HEK293 (cell line): ENCODE data around the gene MGLL.
A peak's percentile ranks its signal among the peaks of the same experiment; 100 is the strongest.

Experiments used
- CTCF ChIA-PET: fragments of 350-600 bp; formaldehyde crosslinking; extraction: SDS; loops from one replicate; lab custom pipeline; 2021; ENCODE audit warnings: antibody characterized with exemption; lab: Yijun Ruan, JAX
- POLR2A ChIA-PET: fragments of 300-600 bp; formaldehyde crosslinking; extraction: SDS; loops from one replicate; lab custom pipeline; 2020; ENCODE audit warnings: antibody characterized with exemption, inconsistent platforms; lab: Yijun Ruan, JAX
- H3K27ac ChIP-seq: fragments of 200-500 bp; sonication (Bioruptor generic); 2 replicates; pipeline ENCODE4 v1.5.1; 2014; ENCODE audit warnings: low read depth, low read length, control low read depth, inconsistent platforms; ENCODE audit errors: extremely low read depth
- H3K36me3 ChIP-seq, 2 experiments: fragments of 200-500 bp in 1 of 2; sonication (Bioruptor generic) in 1 of 2; 1 replicate in 1 of 2; 2 replicates in 1 of 2; pipeline ENCODE4 v1.5.1; 2014 to 2017; ENCODE audit warnings: inconsistent platforms in 2 of 2, low read length in 2 of 2; ENCODE audit not compliant: control insufficient read depth in 2 of 2, insufficient read depth in 1 of 2
- H3K4me1 ChIP-seq: fragments of 200-500 bp; sonication (Bioruptor generic); 2 replicates; pipeline ENCODE4 v1.5.1; 2014; ENCODE audit warnings: mild to moderate bottlenecking, low read length, inconsistent platforms; ENCODE audit not compliant: control insufficient read depth, insufficient read depth
- H3K4me3 ChIP-seq: 2 replicates; pipeline ENCODE4 v1.5.1; 2011; ENCODE audit warnings: low read depth, mild to moderate bottlenecking, control low read depth, low read length, moderate library complexity
- H3K9me3 ChIP-seq: fragments of 200-500 bp; sonication (Bioruptor generic); 2 replicates; pipeline ENCODE4 v1.5.1; 2014; ENCODE audit warnings: low read depth, low read length, inconsistent platforms; ENCODE audit not compliant: control insufficient read depth, insufficient read depth
- PRDM4 ChIP-seq: fragments of 450-650 bp; formaldehyde crosslinking; IDR thresholded peaks from 2 replicates; pipeline ENCODE4 v1.5.1; 2017; ENCODE audit warnings: missing biosample characterization, missing genetic modification characterization
- RBAK ChIP-seq: fragments of 450-650 bp; formaldehyde crosslinking; IDR thresholded peaks from 2 replicates; pipeline ENCODE4 v1.5.1; 2016; ENCODE audit warnings: missing biosample characterization, missing genetic modification characterization
- SETDB1 ChIP-seq: IDR thresholded peaks from one replicate; pipeline ENCODE4 v1.6.1; 2017; ENCODE audit warnings: mild to moderate bottlenecking, low read length, moderate library complexity, mixed read lengths; ENCODE audit not compliant: insufficient read length
- SP2 ChIP-seq: fragments of 450-650 bp; formaldehyde crosslinking; IDR thresholded peaks from 2 replicates; pipeline ENCODE4 v1.5.1; 2016; ENCODE audit warnings: missing biosample characterization, missing genetic modification characterization
- ZIC2 ChIP-seq: fragments of 450-650 bp; formaldehyde crosslinking; IDR thresholded peaks from 2 replicates; pipeline ENCODE4 v1.5.1; 2016; ENCODE audit warnings: missing biosample characterization, missing genetic modification characterization
- ZNF341 ChIP-seq: fragments of 450-650 bp; formaldehyde crosslinking; IDR thresholded peaks from 2 replicates; pipeline ENCODE4; 2016; ENCODE audit warnings: low read depth, missing biosample characterization, missing genetic modification characterization
- ZNF37A ChIP-seq: fragments of 450-650 bp; IDR thresholded peaks from 2 replicates; pipeline ENCODE4 v1.5.1; 2018; ENCODE audit warnings: missing biosample characterization, missing genetic modification characterization
- ZNF560 ChIP-seq: fragments of 450-650 bp; formaldehyde crosslinking; IDR thresholded peaks from 2 replicates; pipeline ENCODE4 v1.5.1; 2017; ENCODE audit warnings: missing biosample characterization, missing genetic modification characterization, borderline replicate concordance
- ZNF654 ChIP-seq: fragments of 450-650 bp; formaldehyde crosslinking; IDR thresholded peaks from 2 replicates; pipeline ENCODE4 v1.5.1; 2016; ENCODE audit warnings: low read depth, missing biosample characterization, missing genetic modification characterization
- ZSCAN5A ChIP-seq: fragments of 450-650 bp; formaldehyde crosslinking; IDR thresholded peaks from 2 replicates; pipeline ENCODE4 v1.5.1; 2016; ENCODE audit warnings: missing biosample characterization, missing genetic modification characterization

MGLL gene

GRCh38 chr3:127833281-127834032 is 11.1 kb upstream of the MGLL start:
- Histone ChIP-seq H3K36me3 (no peaks in the 10 kb centered on the region), H3K4me1 (no peaks in the 10 kb centered on the region), H3K4me3 (no peak overlapping the region), H3K9me3 (no peaks in the 10 kb centered on the region), H3K27ac (no peak overlapping the region)
- ChIA-PET CTCF (interaction anchor here (0.6 to 3.8 kb wide), 6 partner anchors 42 to 319 kb away, joined by 3 to 31 read pairs (median 5); no protein-coding TSS in a partner anchor), POLR2A (interaction anchor here (0.5 kb wide), 1 partner anchor 170 kb away, joined by 3 read pairs; no protein-coding TSS in a partner anchor)
- TF ChIP-seq RBAK (tag by site-specific recombination) = peak; percentile 65; the same call in 1 of the 2 replicates
- TF ChIP-seq ZNF37A = no peak
- TF ChIP-seq SP2 (tag by site-specific recombination) = no peak

- POLR2A ChIA-PET = no interaction called here
- TF ChIP-seq ZNF654 (tag by site-specific recombination) = peak; percentile 16; the same call in 1 of the 2 replicates
- TF ChIP-seq ZIC2 (tag by site-specific recombination) = no peak
- H3K4me3 ChIP-seq = no peak overlapping the region
- no peak overlapping the region for H3K27ac ChIP-seq
- no peaks in the 10 kb centered on the region for H3K36me3 ChIP-seq
- H3K4me1 ChIP-seq = no peaks in the 10 kb centered on the region
- CTCF ChIA-PET = interaction anchor here (0.7 to 3.8 kb wide), 16 partner anchors 8 to 256 kb away, joined by 3 to 31 read pairs (median 6); no protein-coding TSS in a partner anchor
- H3K9me3 ChIP-seq = no peaks in the 10 kb centered on the region
Measured at GRCh38 chr3:127831723-127832172, 9.4 kb upstream of the MGLL start.

- ChIA-PET POLR2A (no interaction called here), CTCF (interaction anchor here (1.2 kb wide), 1 partner anchor 134 kb away, joined by 6 read pairs; no protein-coding TSS in a partner anchor)
- no peaks in the 10 kb centered on the region for H3K36me3 ChIP-seq
- no peak for TF ChIP-seq ZNF341 (tag by site-specific recombination)
- peak; percentile 84 for TF ChIP-seq SETDB1
- H3K4me1 ChIP-seq = no peaks in the 10 kb centered on the region
- no peaks in the 10 kb centered on the region for H3K9me3 ChIP-seq
- H3K4me3 ChIP-seq = no peak overlapping the region
- H3K27ac ChIP-seq = no peak overlapping the region
Measured at GRCh38 chr3:127829537-127829936, 7.2 kb upstream of the MGLL start.

- ChIA-PET CTCF (no interaction called here), POLR2A (no interaction called here)
- Histone ChIP-seq H3K27ac (no peak overlapping the region), H3K4me1 (no peaks in the 10 kb centered on the region), H3K9me3 (no peaks in the 10 kb centered on the region), H3K4me3 (no peak overlapping the region), H3K36me3 (no peaks in the 10 kb centered on the region)
- TF ChIP-seq SETDB1 = peak; percentile 62
- TF ChIP-seq ZNF560 (tag by site-specific recombination) = no peak
- TF ChIP-seq ZSCAN5A = no peak
- TF ChIP-seq PRDM4 (tag by site-specific recombination) = no peak
Measured at GRCh38 chr3:127827808-127828207, 5.5 kb upstream of the MGLL start.
